ENCODE data around the gene TEX22.

The TEX22 gene

GRCh38 chr14:105420974-105421674 lies 22.8 kb downstream of the TEX22 start:
- DNase-seq (ENCODE audit: low read depth in 2 of 2) = no peak

- DNase-seq (ENCODE audit: low read depth in 2 of 2) = no peak
Measured at GRCh38 chr14:105421723-105422615, 23.6 kb downstream of the TEX22 start.

GRCh38 chr14:105422695-105423487 lies 24.6 kb downstream of the TEX22 start:
- DNase-seq (ENCODE audit: low read depth in 2 of 2) = no peak

DNA sequence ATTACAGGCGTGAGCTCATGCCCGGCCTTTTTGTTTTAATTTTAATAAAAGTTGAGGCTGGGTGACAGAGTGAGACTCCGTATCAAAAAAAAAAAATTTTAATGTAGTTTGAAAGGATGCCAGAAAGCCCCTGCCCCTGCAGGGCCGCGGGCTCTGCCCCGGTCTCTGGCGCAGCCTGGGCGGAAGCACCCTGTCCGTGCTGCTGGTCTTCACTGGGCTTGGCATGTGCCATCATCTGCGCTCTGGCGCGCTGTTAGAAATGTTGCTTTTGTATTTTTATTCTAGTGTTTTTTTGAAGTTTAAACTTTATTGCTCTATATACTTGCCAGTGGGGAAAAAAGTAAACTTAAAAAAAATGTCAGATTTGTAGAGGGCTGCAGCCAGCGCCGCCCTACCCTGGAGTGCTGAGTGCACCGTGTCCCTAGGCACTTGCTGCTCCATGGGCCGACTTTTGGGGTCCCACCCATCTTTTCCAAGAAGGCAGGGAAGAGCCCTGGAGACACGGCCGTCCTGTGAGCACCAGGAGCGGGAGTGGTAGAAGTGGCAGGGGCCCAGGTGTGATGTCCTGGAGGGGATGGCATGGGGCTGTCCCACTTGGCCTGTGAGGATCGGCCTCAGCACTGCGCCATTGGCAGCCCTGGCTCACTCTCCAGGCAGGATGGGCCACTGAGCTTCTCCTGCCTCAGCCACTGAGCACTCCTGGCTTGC lies 25.3 kb downstream of the TEX22 start:
- no peak for DNase-seq (ENCODE audit: low read depth in 2 of 2)

DNA sequence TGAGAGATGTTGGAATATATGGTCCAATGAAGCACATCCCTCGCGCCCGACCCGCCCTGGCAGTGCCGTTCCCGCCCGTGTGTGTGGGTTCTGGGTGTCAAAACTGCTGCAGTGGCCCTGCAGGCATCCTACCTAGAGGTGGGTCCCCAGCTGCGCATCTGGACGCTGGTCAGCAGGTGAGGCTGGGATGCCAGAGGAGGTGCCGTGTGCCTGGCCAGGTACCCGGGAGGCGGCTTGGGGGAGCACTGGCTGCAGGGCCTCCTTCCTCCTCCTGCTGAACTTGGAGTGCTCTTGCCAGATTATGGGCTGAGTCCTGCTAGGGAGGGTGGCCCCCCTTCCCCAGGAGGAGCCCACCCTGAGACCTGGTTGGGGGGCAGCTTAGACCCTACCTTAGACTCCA lies 26.5 kb downstream of the TEX22 start:
- DNase-seq (ENCODE audit: low read depth in 2 of 2) = no peak

DNA sequence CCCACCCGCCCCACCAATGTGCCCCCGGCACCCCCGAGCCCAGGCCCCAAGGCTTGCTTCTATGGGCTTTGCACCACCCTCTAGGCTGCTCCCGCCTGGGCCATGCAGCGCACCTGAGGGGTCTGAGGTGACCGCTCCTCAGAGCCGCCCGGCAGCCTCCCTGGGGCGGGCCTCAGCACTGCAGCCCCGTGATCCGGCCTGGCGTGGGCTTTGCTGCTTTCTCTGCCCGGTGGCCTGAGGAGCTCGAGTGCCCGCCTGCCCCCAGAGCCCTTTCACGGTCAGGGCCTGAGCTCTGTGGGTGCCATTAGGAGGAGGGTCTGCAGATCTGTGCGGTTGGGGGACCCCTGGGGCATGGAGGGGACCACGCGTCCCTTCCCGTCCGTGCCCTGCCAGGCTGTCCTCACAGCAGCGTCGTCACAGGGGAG lies 27.5 kb downstream of the TEX22 start:
- DNase-seq (ENCODE audit: low read depth in 2 of 2) = no peak

DNA sequence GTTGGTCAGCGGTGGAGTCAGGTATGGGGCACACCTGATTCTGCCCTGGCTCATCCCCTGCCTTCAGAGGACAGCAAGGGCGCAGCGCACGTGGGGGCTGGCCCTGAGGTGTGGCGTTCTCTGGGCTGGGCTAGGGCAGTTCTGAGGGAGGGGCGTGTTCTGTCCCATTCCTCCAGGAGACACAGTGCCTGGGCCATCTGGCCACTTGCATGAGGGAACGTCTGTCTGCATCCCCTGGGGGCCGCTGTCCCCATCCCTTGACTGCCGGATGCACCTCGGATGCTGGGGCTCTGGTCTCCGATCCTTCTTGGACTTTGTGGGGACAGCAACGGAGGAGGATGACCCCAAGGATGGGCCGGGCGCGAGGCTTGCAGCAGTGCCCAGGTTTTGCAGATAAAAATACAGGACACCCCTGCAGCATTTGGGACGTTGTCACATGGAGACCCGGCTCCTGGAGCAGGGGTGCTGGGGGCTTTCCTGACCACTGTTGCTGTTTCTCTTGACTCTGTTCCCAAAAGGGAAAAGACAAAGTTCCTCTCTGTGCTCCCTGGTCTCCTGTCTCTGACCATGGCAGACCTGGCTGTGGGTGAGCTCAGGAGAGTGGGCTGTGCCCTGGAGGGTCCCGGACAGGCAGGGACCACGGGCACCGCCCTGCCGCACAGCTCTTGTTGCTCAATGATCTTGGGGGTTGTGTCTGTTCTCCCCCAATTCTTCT lies 28.2 kb downstream of the TEX22 start:
- no peak for DNase-seq (ENCODE audit: low read depth in 2 of 2)

- no peak for DNase-seq (ENCODE audit: low read depth in 2 of 2)
Measured at GRCh38 chr14:105427412-105427811, 29.1 kb downstream of the TEX22 start.

- DNase-seq (ENCODE audit: low read depth in 2 of 2) = no peak
Measured at GRCh38 chr14:105427936-105428485, 29.7 kb downstream of the TEX22 start.

DNA sequence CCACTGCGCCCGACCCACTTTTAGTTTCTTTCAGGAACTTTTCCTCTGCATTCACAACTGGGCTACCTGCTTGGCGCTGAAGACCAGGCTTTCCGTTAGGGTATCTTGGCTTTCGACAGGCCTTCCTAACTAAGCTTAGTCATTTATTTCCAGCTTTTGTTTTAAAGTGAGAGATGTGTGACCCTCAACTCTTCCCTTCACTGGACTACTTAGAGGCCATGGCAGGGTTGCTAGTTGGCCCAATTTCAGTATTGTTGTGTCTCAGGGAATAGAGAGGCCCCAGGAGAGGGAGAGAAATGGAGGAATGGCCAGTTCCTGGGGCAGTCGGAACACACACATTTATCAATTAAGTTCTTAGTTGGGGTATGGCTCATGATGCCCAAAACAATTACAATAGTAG lies 31.7 kb downstream of the TEX22 start:
- DNase-seq (ENCODE audit: low read depth in 2 of 2) = no peak

- no peak for DNase-seq (ENCODE audit: low read depth in 2 of 2)
Measured at GRCh38 chr14:105430565-105430964, 32.2 kb downstream of the TEX22 start.

DNA sequence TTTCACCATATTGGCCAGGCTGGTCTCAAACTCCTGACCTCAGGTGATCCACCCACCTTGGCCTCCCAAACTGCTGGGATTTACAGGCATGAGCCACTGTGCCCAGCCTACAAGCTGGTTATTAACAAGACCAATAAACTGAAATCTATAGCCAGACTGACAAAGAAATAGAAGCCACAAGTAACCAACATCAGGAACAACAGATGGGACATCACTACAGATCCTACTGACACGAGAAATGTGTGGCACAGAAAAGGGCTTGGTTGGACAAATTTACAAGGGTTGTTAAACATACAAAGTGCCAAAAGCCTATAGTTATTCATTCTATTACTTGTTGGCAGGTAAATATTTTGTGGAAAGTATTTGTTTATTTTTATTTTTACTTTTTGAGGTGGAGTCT lies 32.9 kb downstream of the TEX22 start:
- no peak for DNase-seq (ENCODE audit: low read depth in 2 of 2)

- DNase-seq (ENCODE audit: low read depth in 2 of 2) = no peak
Measured at GRCh38 chr14:105432657-105433056, 34.3 kb downstream of the TEX22 start.

GRCh38 chr14:105433161-105433605 lies 34.8 kb downstream of the TEX22 start:
- DNase-seq (ENCODE audit: low read depth in 2 of 2) = no peak

GRCh38 chr14:105436402-105436801 lies 38.1 kb downstream of the TEX22 start:
- no peak for DNase-seq (ENCODE audit: low read depth in 2 of 2)

DNA sequence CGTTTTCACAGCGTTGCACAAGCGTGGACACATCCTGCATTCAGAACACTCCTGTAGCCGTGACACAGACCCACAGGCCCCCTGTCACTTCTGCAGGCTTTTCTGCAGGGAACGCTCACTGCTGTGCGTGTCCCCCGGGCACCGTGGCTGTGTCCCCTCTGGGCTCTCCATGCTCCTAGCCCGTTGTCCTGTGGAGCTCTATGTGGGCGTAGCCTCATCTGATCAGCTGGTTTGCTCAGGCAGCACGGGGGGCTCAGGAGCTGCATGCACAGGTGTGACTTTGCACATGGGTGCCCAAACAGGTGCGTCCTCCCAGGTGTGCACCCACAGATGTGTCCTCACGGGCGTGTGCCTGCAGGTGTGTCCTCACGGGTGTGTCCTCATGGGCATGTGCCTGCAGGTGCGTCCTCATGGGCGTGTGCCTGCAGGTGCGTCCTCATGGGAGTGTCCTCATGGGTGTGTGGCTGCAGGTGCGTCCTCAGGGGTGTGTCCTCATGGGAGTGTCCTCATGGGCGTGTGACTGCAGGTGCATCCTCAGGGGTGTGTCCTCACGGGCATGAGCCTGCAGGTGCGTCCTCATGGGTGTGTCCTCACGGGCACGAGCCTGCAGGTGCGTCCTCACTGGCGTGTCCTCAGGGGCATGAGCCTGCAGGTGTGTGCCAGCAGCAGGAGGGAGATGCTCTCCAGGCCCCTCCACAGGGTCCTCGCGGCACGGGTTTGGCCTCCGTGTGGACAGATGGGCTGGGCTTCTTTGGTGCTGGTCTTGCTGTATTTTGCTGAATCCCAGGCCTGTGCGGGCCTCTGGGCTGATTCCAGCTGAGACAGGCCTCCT lies 38.8 kb downstream of the TEX22 start:
- no peak for DNase-seq (ENCODE audit: low read depth in 2 of 2)

DNA sequence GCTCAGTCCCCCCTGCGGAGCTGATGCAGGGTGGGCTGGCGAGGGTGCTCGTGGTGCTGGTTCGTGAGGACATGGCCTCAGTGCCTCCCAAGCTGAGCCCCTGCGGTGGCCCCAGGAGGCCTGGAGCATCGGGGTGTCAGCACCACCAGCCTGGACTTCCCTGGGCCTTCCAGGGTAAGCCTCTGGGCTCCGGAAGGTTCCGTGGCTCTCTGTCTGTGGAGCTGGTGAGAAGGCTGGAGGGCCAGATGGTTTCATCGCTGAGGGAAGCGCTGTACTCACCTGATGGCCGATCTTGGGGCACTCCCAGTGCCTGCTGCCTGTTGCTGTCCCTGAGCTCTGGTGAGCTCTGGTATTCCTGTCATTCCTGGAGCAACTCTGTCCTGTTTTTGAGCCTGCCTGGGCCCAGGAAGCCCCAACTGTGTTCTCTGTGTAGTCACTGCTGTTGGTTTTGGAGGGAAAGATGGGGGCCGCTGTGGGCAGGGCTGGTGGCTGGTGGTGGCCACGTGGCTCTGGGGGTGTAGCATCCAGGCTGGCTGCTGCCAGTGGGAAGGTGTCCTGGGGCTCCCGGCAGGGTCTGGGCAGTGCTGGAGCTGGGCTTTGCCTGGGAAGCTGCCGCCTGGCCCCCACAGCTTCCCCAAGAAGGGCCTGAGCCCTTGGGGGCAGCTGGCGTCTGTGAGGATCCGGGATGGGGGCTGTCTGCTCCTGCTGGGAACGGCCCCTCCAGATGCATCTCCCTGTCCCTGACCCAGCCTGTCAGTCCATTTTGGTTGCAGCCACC lies 39.6 kb downstream of the TEX22 start:
- DNase-seq (ENCODE audit: low read depth in 2 of 2) = no peak

DNA sequence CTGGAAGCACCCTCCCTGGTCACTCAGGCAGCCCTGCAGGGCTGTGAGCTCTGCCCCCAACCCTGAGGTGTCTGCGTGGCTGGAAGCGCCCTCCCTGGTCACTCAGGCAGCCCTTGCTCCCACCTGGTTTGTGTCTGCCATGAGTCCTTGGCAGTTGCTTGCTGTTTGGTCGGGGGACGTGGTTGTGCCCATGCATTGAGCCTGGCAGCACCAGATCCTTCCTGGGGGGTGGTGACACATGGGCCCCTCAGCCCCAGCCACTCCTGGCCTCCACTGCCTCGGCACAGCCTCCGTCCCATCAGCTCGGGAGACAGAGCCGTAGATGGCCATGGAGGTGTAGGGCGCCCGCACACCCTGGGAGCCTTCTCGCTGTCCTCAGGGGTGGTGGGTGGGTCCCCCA lies 40.8 kb downstream of the TEX22 start:
- DNase-seq (ENCODE audit: low read depth in 2 of 2) = no peak

All from stimulated activated CD8-positive, alpha-beta memory T cell treated with anti-CD3 and anti-CD28 coated beads, Interleukin-7, amount 100 ng/mL, for 1 hour (primary cell).